HepG2 (cell line): ENCODE measurements around the gene SRXN1. TPM values are rescaled to one million over a fixed set of nuclear protein-coding genes. Genes with fewer than 3 reads are reported as not detected.
A peak's percentile ranks its signal among the peaks of the same experiment; 100 is the strongest.

Experiments
- ARNT2 ChIP-seq: sonication (generic); formaldehyde crosslinking; IDR thresholded peaks from 2 replicates; pipeline ENCODE4 v1.8.0; 2022; ENCODE audit warnings: mild to moderate bottlenecking, low read depth, missing genetic modification reagents, moderate library complexity
- BATF2 ChIP-seq: sonication (generic); formaldehyde crosslinking; IDR thresholded peaks from 2 replicates; pipeline ENCODE4 v1.8.0; 2022; ENCODE audit warnings: mild to moderate bottlenecking, missing genetic modification reagents, moderate library complexity
- DDIT3 ChIP-seq: sonication (generic); formaldehyde crosslinking; IDR thresholded peaks from 2 replicates; pipeline ENCODE4 v1.4.0; 2020; ENCODE audit warnings: mild to moderate bottlenecking, missing genetic modification reagents
- FOXP1 ChIP-seq, 2 experiments: fragments of 450-650 bp in 1 of 2; IDR thresholded peaks; 2 replicates each; pipeline ENCODE4 v1.6.1; 2017 to 2018; ENCODE audit warnings: antibody characterized with exemption in 1 of 2
- JUN ChIP-seq: sonication (generic); formaldehyde crosslinking; IDR thresholded peaks from 2 replicates; pipeline ENCODE4 v1.4.0; 2020; ENCODE audit warnings: mild to moderate bottlenecking, missing genetic modification reagents
- KLF15 ChIP-seq: sonication (generic); formaldehyde crosslinking; IDR thresholded peaks from 2 replicates; pipeline ENCODE4 v1.8.1; 2023; ENCODE audit warnings: borderline replicate concordance, mild to moderate bottlenecking, inconsistent platforms, missing genetic modification reagents, mixed read lengths
- TERF1 ChIP-seq: sonication (generic); formaldehyde crosslinking; IDR thresholded peaks from 2 replicates; pipeline ENCODE4 v1.8.0; 2022; ENCODE audit warnings: mild to moderate bottlenecking, missing genetic modification reagents, moderate library complexity
- ZBTB2 ChIP-seq: sonication (generic); formaldehyde crosslinking; IDR thresholded peaks from 2 replicates; pipeline ENCODE4 v1.8.0; 2022; ENCODE audit warnings: low read depth, missing genetic modification reagents
- ZBTB34 ChIP-seq: sonication (generic); formaldehyde crosslinking; IDR thresholded peaks from 2 replicates; pipeline ENCODE4 v1.8.0; 2022; ENCODE audit warnings: mild to moderate bottlenecking, missing genetic modification reagents
- ZBTB46 ChIP-seq: sonication (generic); formaldehyde crosslinking; IDR thresholded peaks from 2 replicates; pipeline ENCODE4 v1.4.0; 2020; ENCODE audit warnings: mild to moderate bottlenecking, missing genetic modification reagents, borderline replicate concordance
- ZNF121 ChIP-seq: sonication (generic); formaldehyde crosslinking; IDR thresholded peaks from 2 replicates; pipeline ENCODE4 v1.5.0; 2020; ENCODE audit warnings: mild to moderate bottlenecking, missing genetic modification reagents
- ZNF281 ChIP-seq: sonication (generic); formaldehyde crosslinking; IDR thresholded peaks from 2 replicates; pipeline ENCODE4 v1.4.0; 2020; ENCODE audit warnings: missing genetic modification reagents, borderline replicate concordance
- ZNF543 ChIP-seq: sonication (generic); formaldehyde crosslinking; IDR thresholded peaks from 2 replicates; pipeline ENCODE4 v1.4.0; 2020; ENCODE audit warnings: mild to moderate bottlenecking, missing genetic modification reagents
- ZNF589 ChIP-seq: sonication (generic); formaldehyde crosslinking; conservative IDR thresholded peaks from 2 replicates; pipeline ENCODE4 v1.8.0; 2022; ENCODE audit warnings: mild to moderate bottlenecking, moderate library complexity, missing genetic modification reagents
- ZNF780A ChIP-seq: sonication (generic); formaldehyde crosslinking; IDR thresholded peaks from 2 replicates; pipeline ENCODE4 v1.8.0; 2022; ENCODE audit warnings: mild to moderate bottlenecking, missing genetic modification reagents, moderate library complexity
- polyA plus RNA-seq, 8 experiments: library from polyadenylated mRNA; depleted of rRNA in 3 of 8; stranded (reverse) in 7 of 8; unstranded in 1 of 8; fragments of >200 nt; fragmentation: Illumina TruSeq in 4 of 8; extraction: Trizol in 4 of 8; gene quantifications; 2 replicates each; pipeline versions ENCODE4 v1.2.1 to v1.2.3, GENCODE V29; 2011 to 2016; ENCODE audit warnings: low read depth in 4 of 8, missing spikeins in 1 of 8, mixed read lengths in 1 of 8; ENCODE audit not compliant: insufficient read depth in 1 of 8
- total RNA-seq, 5 experiments: library from RNA; depleted of rRNA; stranded (reverse); fragments of >200 nt; fragmentation: Illumina TruSeq; extraction: Trizol; gene quantifications; 2 replicates each; pipeline ENCODE4 v1.2.3, GENCODE V29; 2016; ENCODE audit warnings: low read depth in 1 of 5
- TF ChIP-seq, protein P1 (sequence below): IDR thresholded peaks from 2 replicates; pipeline ENCODE4 v1.6.1; 2016; ENCODE audit warnings: mild to moderate bottlenecking, missing biosample characterization, missing genetic modification reagents

SRXN1 gene
- total and polyA plus RNA-seq, 2 of the 13 experiments (the other 11 are each of a cell fraction or from before 2014, with no cell fraction given), result 29.9 to 87.7 TPM

DNA sequence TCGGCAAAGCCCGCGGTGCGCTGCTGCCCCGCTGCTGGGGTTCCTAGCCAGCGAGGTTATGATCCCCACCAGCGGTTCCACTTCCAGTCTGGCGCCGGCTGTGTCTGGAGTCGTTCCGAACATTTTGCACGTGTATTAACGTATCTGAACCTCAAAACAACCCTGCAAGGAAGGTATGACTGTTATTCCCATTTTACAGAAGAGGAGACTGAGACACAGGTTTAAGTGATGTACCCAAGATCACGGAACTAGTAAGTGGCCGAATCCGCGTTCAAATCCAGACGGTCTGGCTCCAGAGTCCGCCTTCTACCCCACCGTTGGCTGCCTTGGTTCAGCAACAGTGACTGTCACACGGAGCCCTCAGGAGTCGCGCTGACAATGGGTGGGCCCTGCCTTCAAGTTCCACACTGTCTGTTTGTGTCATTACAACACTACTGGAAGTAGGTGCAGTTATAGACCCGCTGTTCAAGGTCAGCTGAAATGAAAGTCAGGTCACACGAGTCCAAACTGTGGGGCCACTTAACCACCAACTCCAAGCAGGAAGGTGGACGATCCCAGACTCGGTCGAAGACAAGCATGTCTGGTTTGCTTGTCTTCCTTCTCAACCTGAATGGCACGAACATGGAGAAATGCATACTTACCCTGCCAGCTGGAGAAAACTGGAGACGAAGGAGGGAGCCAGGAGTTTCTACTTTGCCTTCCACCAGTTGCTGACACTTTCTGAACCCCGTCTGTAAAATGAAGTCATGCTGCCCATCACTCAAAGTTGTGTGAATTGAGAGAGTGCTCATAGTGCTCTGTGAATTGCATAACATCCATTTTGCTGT, 803 bp upstream of the SRXN1 start (continued):
- TF ChIP-seq BATF2 (CRISPR knock-in tag) (0 out of 2 replicates have a peak, but pooled peaks have one; percentile 32), ZNF543 (CRISPR knock-in tag) (peak; percentile 18; the same call in 1 of the 2 replicates), DDIT3 (CRISPR knock-in tag) (peak; percentile 13; the same call in 1 of the 2 replicates), ZNF121 (peak; percentile 55; the same call in 1 of the 2 replicates), ARNT2 (CRISPR knock-in tag) (no peak; the same call in 1 of the 2 replicates), ZBTB2 (no peak), ZNF780A (CRISPR knock-in tag) (no peak), JUN (CRISPR knock-in tag) (no peak), ZNF281 (CRISPR knock-in tag) (0 out of 2 replicates have a peak, but pooled peaks have one; percentile 3), ZNF589 (0 out of 2 replicates have a peak, but pooled peaks have one; percentile 51), ZBTB34 (CRISPR knock-in tag) (no peak), KLF15 (CRISPR knock-in tag) (no peak), FOXP1 (IDR thresholded peaks at IDR 0.05) (no peak), FOXP1 (CRISPR knock-in tag; IDR thresholded peaks at IDR 0.05) (no peak; the same call in none of the 2 replicates), ZBTB46 (no peak), TERF1 (CRISPR knock-in tag) (no peak)
- TF ChIP-seq, protein P1, sequence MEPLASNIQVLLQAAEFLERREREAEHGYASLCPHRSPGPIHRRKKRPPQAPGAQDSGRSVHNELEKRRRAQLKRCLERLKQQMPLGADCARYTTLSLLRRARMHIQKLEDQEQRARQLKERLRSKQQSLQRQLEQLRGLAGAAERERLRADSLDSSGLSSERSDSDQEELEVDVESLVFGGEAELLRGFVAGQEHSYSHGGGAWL (CRISPR knock-in tag), result 0 out of 2 replicates have a peak, but pooled peaks have one; percentile 8
